ENCODE results near the gene SUMF2. TPM values are rescaled to one million over a fixed set of nuclear protein-coding genes. Genes with fewer than 3 reads are reported as not detected.

The SUMF2 gene
- total RNA-seq (2022; extraction: Qiagen RNA extraction) = 106 to 116 TPM (median 114 TPM) in 5 replicates

DNA sequence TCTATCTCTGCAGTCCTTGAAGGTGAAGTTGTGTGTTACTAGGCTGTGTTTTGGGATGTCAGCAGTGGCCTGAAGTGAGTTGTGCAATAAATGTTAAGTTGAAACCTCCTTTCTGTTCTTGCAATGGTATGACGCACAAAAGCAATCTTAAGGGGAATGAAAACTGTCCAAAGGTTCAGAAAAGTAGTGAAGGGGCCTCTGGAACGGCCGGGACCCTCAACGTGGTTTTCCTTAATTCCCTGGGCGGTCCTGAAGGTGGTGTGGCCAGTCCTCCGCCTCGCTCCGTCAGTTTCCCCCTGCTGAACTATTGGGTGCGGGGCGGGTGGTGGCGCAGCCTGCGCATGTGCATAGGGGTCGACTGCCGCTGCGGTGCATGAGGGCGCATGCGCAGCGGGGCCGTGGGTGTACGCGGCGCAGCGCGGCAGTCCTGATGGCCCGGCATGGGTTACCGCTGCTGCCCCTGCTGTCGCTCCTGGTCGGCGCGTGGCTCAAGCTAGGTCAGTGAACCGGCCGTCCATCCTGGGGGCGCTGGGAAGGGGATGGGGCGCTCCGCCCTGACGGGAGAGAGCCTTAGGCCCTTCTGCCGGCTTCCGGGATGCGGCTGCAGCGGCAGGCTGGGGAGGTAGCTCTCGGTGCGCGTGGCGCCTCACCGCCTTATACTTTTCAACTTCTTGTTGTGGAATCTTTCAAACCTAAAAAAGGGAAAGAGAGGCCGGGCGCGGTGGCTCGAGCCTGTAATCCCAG is at the start of gene SUMF2:
Gene SUMF2, plus strand, starts transcription at position 405 of the 744 bp plus-strand sequence. Its CDS starts 26 bp downstream, at position 431.

DNA sequence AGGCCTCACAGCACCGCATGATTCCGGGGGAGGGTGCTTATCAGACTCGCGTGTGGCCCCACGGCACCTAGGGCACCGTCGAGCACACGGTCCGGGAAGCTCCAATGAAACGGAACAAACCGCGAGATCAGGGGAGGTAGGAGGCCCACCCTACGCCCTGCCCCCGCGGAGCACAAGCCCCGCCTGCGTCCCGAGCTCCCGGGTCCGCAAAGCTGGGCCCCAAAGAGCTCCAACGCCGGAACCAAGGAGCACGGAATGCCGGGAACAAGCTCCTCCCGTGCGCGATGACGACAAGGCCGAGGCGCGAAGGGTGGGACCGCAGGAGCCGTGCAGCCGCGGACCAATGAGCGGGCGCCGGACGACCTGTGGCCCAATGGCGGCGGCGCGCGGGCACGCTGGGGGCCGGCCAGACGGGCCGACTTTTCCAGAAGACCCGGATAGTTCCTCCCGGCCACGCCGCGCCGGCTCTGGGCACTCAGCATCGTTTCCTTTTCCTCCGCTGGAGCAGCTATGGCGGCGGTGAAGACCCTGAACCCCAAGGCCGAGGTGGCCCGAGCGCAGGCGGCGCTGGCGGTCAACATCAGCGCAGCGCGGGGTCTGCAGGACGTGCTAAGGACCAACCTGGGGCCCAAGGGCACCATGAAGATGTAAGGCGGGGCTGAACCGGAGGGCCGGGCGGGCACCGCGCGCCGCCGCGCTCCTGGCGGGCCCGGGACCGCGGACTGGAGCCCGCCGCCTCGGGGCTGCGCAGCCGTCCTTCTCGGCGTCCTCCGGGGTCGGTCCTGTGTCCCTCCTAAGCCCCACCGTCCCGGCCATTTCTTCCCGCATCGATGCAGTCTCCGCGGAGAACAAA is 12.5 kb upstream of the SUMF2 start, which contains the start of the genes CCT6A and PSPH:
Gene CCT6A, plus strand, starts transcription at position 427 of the 853 bp plus-strand sequence. Its CDS starts 84 bp downstream, at position 511.
Gene PSPH, minus strand, starts transcription at position 106 of the 853 bp plus-strand sequence. CDS start 30,232 bp downstream, outside the sequence.

DNA sequence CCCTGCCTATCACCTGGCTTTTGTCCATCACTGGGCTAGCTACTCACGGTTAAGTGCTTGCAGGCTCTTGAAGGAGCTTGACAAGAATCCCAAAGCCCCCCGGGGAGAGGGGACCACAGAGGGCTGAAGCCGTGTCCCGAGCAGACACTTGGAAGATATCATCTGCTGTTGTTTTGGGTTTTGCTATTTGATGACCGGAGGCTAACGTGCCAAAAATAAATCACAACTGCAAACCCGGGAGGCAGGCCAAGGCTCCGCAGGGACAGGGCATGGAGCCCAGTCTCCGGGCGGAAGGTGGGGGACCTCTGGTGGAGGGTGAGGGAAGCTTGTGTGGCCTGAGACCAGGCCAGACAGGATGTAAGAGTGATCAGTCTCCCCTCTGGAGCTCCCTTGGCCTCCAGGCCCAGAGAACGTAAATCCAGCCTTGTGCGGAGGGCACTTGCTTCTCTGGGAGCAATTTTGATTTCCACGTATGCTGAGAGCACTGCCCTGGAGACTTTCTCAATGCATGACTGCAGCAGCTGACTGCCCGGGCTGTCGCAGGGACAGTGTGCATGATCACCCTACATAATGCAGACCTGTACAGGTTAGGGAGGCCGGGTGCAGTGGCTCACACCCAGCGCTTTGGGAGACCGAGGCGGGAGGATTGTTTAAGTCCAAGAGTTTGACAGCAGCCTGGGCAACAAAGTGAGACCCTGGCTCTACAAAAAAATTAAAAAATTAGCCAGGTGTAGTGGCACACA is 28.9 kb downstream of the SUMF2 start, which contains the start of gene PHKG1:
Gene PHKG1, minus strand, starts transcription at position 164 of the 743 bp plus-strand sequence. CDS start 4,011 bp downstream, outside the sequence.

DNA sequence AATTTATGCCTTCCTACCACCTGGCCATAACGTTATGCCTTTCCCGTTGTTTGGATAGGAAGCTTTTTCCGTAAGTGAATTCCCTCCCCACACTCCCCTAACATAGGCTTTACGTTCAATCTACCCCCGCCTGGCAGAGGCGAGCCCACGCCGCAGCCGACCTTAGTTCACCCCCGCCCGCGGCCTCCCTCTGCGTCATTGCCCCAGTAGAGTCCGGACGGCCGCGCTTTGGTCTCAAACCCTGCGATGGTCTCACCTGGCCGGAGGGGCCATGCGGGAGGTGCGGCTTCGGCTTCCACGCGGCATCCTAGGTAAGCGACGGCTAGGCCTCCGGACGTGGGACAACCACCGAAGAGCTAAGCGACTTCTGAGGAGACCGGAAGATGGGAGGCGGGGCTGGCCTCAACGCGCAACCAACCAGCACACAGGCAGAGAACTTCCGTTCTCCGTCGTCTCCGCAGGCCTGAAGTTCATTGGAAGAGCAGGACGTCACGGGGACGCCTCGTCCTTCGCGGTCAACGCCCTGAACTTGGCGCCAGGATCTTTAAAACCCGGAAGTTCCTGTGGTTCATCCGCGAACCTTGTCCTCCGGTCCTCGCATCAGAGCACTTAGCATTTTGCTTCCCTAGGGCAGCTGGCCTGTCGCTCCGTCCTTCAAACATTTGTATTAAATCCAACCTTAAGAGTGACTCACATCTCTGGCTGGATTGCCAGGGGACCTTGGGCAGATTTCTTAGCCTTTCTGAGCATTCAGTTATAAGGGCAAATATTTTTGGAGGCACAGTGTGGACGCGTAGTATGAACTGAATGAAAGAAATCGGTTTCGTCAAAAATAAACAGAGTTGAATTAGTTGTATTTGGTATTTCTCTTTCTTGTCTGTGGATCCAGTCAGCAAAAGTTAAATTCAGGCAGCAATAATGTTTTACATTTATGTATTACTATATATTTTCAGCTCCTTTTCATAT is 42.3 kb downstream of the SUMF2 start, which contains the start of gene CHCHD2:
Gene CHCHD2, minus strand, starts transcription at position 369 of the 966 bp plus-strand sequence. Its CDS starts 63 bp downstream, at position 306.

DNA sequence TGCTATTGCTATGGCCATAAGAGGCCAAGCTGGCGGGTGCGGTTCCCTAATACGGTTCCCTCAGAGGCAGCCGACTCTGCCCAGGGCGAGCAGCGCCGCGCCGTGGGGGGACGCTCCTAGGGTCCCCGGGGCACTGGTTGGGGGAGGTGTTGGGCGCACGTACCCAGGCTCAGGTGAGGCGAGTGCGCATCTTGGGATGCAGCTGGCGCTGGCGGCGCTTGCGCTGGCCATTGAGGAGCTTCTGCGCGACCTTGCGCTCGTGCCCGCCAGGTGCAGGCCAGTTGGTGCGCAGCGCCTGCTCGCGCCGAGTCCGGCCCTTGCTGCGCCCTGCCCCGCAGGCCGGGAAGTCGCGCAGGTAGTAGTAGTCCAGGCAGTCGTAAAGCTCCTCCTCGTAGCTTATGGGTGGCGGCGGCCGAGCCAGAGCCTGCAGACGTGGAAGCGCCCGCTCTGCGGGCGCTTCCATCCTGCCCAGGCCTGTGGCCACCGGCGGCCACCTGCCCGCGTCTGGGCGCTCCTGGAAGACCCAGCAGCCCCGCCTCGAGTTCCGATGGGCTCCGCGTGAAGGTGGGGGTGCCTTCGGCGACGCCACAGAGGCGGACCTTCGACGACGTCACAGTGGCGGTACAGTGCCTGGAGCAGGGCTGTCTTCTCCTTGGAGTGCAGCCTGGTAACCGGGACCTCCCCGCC is 51.9 kb downstream of the SUMF2 start, which contains the start of gene NUPR2:
Gene NUPR2, minus strand, starts transcription at position 566 of the 687 bp plus-strand sequence. Its CDS starts 103 bp downstream, at position 463.

Other genes starting within 250 kb of the SUMF2 start
- not detected in 5 replicates for gene SEPTIN14, start 201.5 kb upstream of the SUMF2 start, total RNA-seq (2022; extraction: Qiagen RNA extraction)
- gene ZNF713, start 176.8 kb upstream of the SUMF2 start, total RNA-seq (2022; extraction: Qiagen RNA extraction) = 0.49 to 1.2 TPM (median 0.56 TPM) in 5 replicates
- gene MRPS17, start 112.4 kb upstream of the SUMF2 start, total RNA-seq (2022; extraction: Qiagen RNA extraction) = 25.4 to 30.7 TPM (median 28.8 TPM) in 5 replicates
- 41.4 to 58.0 TPM (median 49.2 TPM) in 5 replicates for gene NIPSNAP2, start 99.7 kb upstream of the SUMF2 start, total RNA-seq (2022; extraction: Qiagen RNA extraction)
- 21.3 to 25.7 TPM (median 21.9 TPM) in 5 replicates for gene PSPH, start 12.8 kb upstream of the SUMF2 start, total RNA-seq (2022; extraction: Qiagen RNA extraction)
- gene CCT6A, start 12.5 kb upstream of the SUMF2 start, total RNA-seq (2022; extraction: Qiagen RNA extraction) = 251 to 287 TPM (median 264 TPM) in 5 replicates
- 0.19 to 0.58 TPM (median 0.26 TPM) in 5 replicates for gene PHKG1, start 28.7 kb downstream of the SUMF2 start, total RNA-seq (2022; extraction: Qiagen RNA extraction)
- 584 to 726 TPM (median 696 TPM) in 5 replicates for gene CHCHD2, start 42.2 kb downstream of the SUMF2 start, total RNA-seq (2022; extraction: Qiagen RNA extraction)
- gene NUPR2, start 52.1 kb downstream of the SUMF2 start, total RNA-seq (2022; extraction: Qiagen RNA extraction) = not detected in 5 replicates